Measurements from ENCODE around the gene GATA2.

GRCh38 chr3:128462931-128463330 is 30.1 kb downstream of the GATA2 start:
- TF ChIP-seq CTCF (conservative IDR thresholded peaks at IDR 0.05; ENCODE audit: low read depth in 2 of 2), result no peak
- no peak for TF ChIP-seq ZNF114 (CRISPR knock-in tag; IDR thresholded peaks at IDR 0.05)
- no peak for TF ChIP-seq CREB1 (CRISPR knock-in tag; IDR thresholded peaks at IDR 0.05; ENCODE audit: low read depth)
- no peak for TF ChIP-seq POLR2AphosphoS5 (IDR thresholded peaks at IDR 0.05; ENCODE audit: low read depth)
- TF ChIP-seq REST (IDR thresholded peaks at IDR 0.05; ENCODE audit: unreplicated experiment), result no peak
- TF ChIP-seq EZH2 (IDR thresholded peaks at IDR 0.05; ENCODE audit: low read depth, unreplicated experiment), result no peak
- no peak for TF ChIP-seq STAT1 (IDR thresholded peaks at IDR 0.05; ENCODE audit: unreplicated experiment)
- TF ChIP-seq ZNF331 (CRISPR knock-in tag; IDR thresholded peaks at IDR 0.05; ENCODE audit: low read depth), result no peak

Data from GM23338 (cell line).